Astrocyte (in vitro differentiated cells and primary cell): ENCODE measurements around the gene UGT1A6. TPM values are rescaled to one million over a fixed set of nuclear protein-coding genes. Genes with fewer than 3 reads are reported as not detected.

Source experiments
- DNase-seq: peaks from one replicate; pipeline ENCODE4 v3.0.0-alpha.2; 2010; ENCODE audit warnings: low read depth
- FAIRE-seq: peaks from 2 replicates; lab custom pipeline; 2011; peaks lifted over from hg19 to GRCh38; lab: Jason Lieb, UNC
- H2AFZ ChIP-seq: 2 replicates; pipeline ENCODE4 v1.6.0; 2012; ENCODE audit warnings: low read depth, low read length, inconsistent platforms
- H3K27ac ChIP-seq: 2 replicates; pipeline ENCODE4 v1.5.1; 2011; ENCODE audit warnings: low read depth, low read length, inconsistent platforms
- H3K27me3 ChIP-seq: 2 replicates; pipeline ENCODE4 v1.6.0; 2011; ENCODE audit warnings: low read length, inconsistent platforms; ENCODE audit not compliant: insufficient read depth
- H3K36me3 ChIP-seq: 2 replicates; pipeline ENCODE4 v1.5.1; 2011; ENCODE audit warnings: low read length, inconsistent platforms; ENCODE audit not compliant: insufficient read depth
- H3K4me1 ChIP-seq: 2 replicates; pipeline ENCODE4 v1.5.1; 2011; ENCODE audit warnings: low read length, inconsistent platforms; ENCODE audit not compliant: insufficient read depth
- H3K4me2 ChIP-seq: 2 replicates; pipeline ENCODE4 v1.6.0; 2012; ENCODE audit warnings: low read length, inconsistent platforms
- H3K4me3 ChIP-seq: 2 replicates; pipeline ENCODE4 v1.5.1; 2011; ENCODE audit warnings: low read depth, mild to moderate bottlenecking, low read length, inconsistent platforms; ENCODE audit not compliant: insufficient read depth
- H3K79me2 ChIP-seq: 2 replicates; pipeline ENCODE4 v1.6.0; 2012; ENCODE audit warnings: mild to moderate bottlenecking, low read length, inconsistent platforms; ENCODE audit not compliant: insufficient read depth
- H3K9ac ChIP-seq: 2 replicates; pipeline ENCODE4 v1.6.0; 2012; ENCODE audit warnings: mild to moderate bottlenecking, low read length, inconsistent platforms
- H3K9me3 ChIP-seq: 2 replicates; pipeline ENCODE4 v1.5.1; 2012; ENCODE audit warnings: low read depth, mild to moderate bottlenecking, low read length, inconsistent platforms; ENCODE audit not compliant: insufficient read depth
- H4K20me1 ChIP-seq: 2 replicates; pipeline ENCODE4 v1.6.0; 2012; ENCODE audit warnings: low read length, inconsistent platforms; ENCODE audit not compliant: insufficient read depth
- H3K27ac Mint-ChIP-seq: one replicate; pipeline ENCODE4 v1.8.0; 2021; ENCODE audit warnings: mild to moderate bottlenecking, mixed read lengths; ENCODE audit not compliant: unreplicated experiment
- H3K27me3 Mint-ChIP-seq: one replicate; pipeline ENCODE4 v1.8.0; 2021; ENCODE audit warnings: low read depth, mixed read lengths; ENCODE audit not compliant: unreplicated experiment
- H3K36me3 Mint-ChIP-seq: one replicate; pipeline ENCODE4 v1.8.0; 2021; ENCODE audit warnings: low read depth, mixed read lengths; ENCODE audit not compliant: unreplicated experiment
- H3K4me1 Mint-ChIP-seq: one replicate; pipeline ENCODE4 v1.8.0; 2021; ENCODE audit warnings: low read depth, mixed read lengths; ENCODE audit not compliant: unreplicated experiment
- H3K4me3 Mint-ChIP-seq: one replicate; pipeline ENCODE4 v1.8.0; 2021; ENCODE audit warnings: mild to moderate bottlenecking, moderate library complexity, mixed read lengths; ENCODE audit not compliant: unreplicated experiment
- H3K9me3 Mint-ChIP-seq: one replicate; pipeline ENCODE4 v1.8.0; 2021; ENCODE audit warnings: mild to moderate bottlenecking, mixed read lengths; ENCODE audit not compliant: unreplicated experiment
- EZH2 ChIP-seq: IDR thresholded peaks from 2 replicates; pipeline ENCODE4 v1.6.1; 2012; ENCODE audit warnings: mild to moderate bottlenecking, low read length, inconsistent platforms; ENCODE audit not compliant: insufficient read depth
- total RNA-seq: library from RNA; stranded (reverse); gene quantifications from 2 replicates; pipeline ENCODE4 v1.2.1, GENCODE V29; 2021
- TF ChIP-seq, protein P1 (sequence below): IDR thresholded peaks from 2 replicates; pipeline ENCODE4 v1.5.1; 2011; ENCODE audit warnings: low read depth, mild to moderate bottlenecking, inconsistent platforms, low read length, moderate library complexity; ENCODE audit not compliant: insufficient read depth

UGT1A6 gene
- total RNA-seq, 1 donor from 2014 or later = not detected

DNA sequence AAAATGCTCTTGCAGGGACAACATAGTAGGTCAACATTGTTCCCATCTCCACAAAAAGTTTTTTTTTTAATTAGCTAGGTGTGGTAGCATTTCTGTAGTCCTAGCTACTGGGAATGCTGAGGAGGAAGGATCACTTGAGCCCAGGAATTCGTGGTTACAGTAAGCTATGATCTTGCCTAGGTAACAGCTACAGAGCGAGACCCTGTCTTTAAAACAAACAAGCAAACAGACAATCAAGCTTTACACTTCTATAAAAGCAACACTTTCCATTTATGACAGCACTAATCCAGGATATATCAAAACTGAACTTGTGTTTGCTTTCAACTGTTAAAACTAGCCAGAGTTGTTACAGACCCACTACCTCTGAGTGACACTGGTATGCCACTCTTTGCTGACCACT is 48.2 kb downstream of the UGT1A6 start:
- FAIRE-seq = no peak
- DNase-seq = no peak

DNA sequence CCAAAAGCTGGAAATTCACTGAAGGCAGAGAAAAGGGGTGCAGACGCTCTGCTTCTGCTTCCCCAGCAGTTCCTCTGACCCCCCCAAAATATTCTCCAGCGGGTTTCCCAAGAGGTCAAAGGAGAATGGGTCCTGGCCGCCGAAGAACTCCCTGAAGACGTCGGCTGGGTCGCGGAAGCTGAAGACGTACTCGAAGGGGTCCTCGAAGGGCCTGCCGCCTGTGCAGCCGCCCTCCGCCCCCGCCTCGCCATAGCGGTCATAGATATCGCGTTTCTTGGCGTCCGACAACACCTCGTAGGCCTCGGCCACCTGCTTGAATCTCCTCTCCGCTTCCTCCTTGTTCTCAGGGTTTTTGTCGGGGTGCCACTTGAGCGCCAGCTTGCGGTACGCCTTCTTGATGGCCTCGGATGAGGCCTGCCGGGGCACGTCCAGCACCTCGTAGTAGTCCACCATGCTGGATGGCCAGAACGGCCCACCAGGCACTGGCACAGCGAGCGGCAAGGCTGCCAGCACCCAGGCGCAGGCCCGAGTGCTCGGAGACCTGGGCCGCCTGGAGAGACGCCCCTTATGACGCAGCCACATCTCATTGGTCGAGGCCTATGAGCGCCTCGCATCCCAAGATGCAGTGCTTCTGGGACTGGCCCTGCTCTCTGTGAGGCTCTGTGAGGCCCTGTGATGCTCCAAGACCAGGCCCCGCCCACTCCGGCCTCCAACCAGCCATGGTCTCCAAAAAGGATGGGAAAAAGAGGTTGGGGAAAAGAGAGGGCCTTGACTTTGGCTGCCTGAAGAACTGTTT is 51.0 kb downstream of the UGT1A6 start:
- no peaks in the 10 kb centered on the region for H3K36me3 Mint-ChIP-seq
- no peak for FAIRE-seq
- H3K4me3 ChIP-seq = no peak overlapping the region

More for the DNA sequence above, 48.2 kb downstream of the UGT1A6 start:
- TF ChIP-seq EZH2 = no peak
- TF ChIP-seq, protein P1, sequence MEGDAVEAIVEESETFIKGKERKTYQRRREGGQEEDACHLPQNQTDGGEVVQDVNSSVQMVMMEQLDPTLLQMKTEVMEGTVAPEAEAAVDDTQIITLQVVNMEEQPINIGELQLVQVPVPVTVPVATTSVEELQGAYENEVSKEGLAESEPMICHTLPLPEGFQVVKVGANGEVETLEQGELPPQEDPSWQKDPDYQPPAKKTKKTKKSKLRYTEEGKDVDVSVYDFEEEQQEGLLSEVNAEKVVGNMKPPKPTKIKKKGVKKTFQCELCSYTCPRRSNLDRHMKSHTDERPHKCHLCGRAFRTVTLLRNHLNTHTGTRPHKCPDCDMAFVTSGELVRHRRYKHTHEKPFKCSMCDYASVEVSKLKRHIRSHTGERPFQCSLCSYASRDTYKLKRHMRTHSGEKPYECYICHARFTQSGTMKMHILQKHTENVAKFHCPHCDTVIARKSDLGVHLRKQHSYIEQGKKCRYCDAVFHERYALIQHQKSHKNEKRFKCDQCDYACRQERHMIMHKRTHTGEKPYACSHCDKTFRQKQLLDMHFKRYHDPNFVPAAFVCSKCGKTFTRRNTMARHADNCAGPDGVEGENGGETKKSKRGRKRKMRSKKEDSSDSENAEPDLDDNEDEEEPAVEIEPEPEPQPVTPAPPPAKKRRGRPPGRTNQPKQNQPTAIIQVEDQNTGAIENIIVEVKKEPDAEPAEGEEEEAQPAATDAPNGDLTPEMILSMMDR = no peak
- Histone ChIP-seq H3K36me3 (no peaks in the 10 kb centered on the region), H3K9ac (no peak overlapping the region), H3K79me2 (no peaks in the 10 kb centered on the region), H3K27ac (no peak overlapping the region), H3K27me3 (no peaks in the 10 kb centered on the region), H3K9me3 (no peaks in the 10 kb centered on the region), H2AFZ (no peak overlapping the region), H4K20me1 (no peaks in the 10 kb centered on the region), H3K4me2 (no peak overlapping the region), H3K4me3 (no peak overlapping the region), H3K4me1 (no peaks in the 10 kb centered on the region)
- Mint-ChIP-seq H3K27me3 (peaks cover 32% of the 10 kb centered on the region), H3K4me1 (no peaks in the 10 kb centered on the region), H3K27ac (no peak overlapping the region), H3K36me3 (no peaks in the 10 kb centered on the region), H3K9me3 (peaks cover 6% of the 10 kb centered on the region), H3K4me3 (no peak overlapping the region)

More for the DNA sequence above, 51.0 kb downstream of the UGT1A6 start:
- Histone ChIP-seq H3K27ac (no peak overlapping the region), H3K4me1 (no peaks in the 10 kb centered on the region), H3K79me2 (no peaks in the 10 kb centered on the region), H4K20me1 (no peaks in the 10 kb centered on the region), H2AFZ (no peak overlapping the region), H3K9ac (no peak overlapping the region), H3K27me3 (no peaks in the 10 kb centered on the region), H3K4me2 (no peak overlapping the region), H3K36me3 (no peaks in the 10 kb centered on the region), H3K9me3 (no peaks in the 10 kb centered on the region)
- no peak for TF ChIP-seq EZH2
- TF ChIP-seq, protein P1 = no peak
- H3K9me3 Mint-ChIP-seq = no peaks in the 10 kb centered on the region
- peaks cover 36% of the 10 kb centered on the region for H3K27me3 Mint-ChIP-seq
- no peak overlapping the region for H3K27ac Mint-ChIP-seq
- no peak for DNase-seq
- H3K4me1 Mint-ChIP-seq = no peaks in the 10 kb centered on the region
- no peak overlapping the region for H3K4me3 Mint-ChIP-seq
